ENCODE measurements around the gene ZNF695. TPM values are rescaled to one million over a fixed set of nuclear protein-coding genes. Genes with fewer than 3 reads are reported as not detected.

ZNF695 gene
- polyA plus RNA-seq, 1 of the 3 experiments (the other 2 are of a cell fraction) = 3.2 TPM

GRCh38 chr1:247047702-247048101, 39.8 kb upstream of the ZNF695 start:
- no peaks in the 10 kb centered on the region for H3K4me1 ChIP-seq (ENCODE audit: control insufficient read depth in 1 of 2, insufficient read depth in 2 of 2, low read depth in 1 of 2, low read length in 1 of 2)
- H4K20me1 ChIP-seq (ENCODE audit: insufficient read depth) = no peaks in the 10 kb centered on the region
- no peaks in the 10 kb centered on the region for H3K36me3 ChIP-seq (replicated peaks in 1 of 2; ENCODE audit: control insufficient read depth in 1 of 2, insufficient read depth in 2 of 2, low read length in 1 of 2)
- peaks cover 6% of the 10 kb centered on the region; the same call in 1 of the 2 replicates for H3K9me3 ChIP-seq
- no peak overlapping the region for H3K27ac ChIP-seq (ENCODE audit: low read depth in 2 of 2, low read length in 1 of 2)
- no peaks in the 10 kb centered on the region for H3K9me2 ChIP-seq
- WGBS (ENCODE audit: low lambda C conversion rate) = 74% methylated on average over 2 of the region's 2 CpGs
- no peaks in the 10 kb centered on the region for H3F3A ChIP-seq (replicated peaks; ENCODE audit: insufficient read depth)
- peaks cover 4% of the 10 kb centered on the region; the same call in 1 of the 2 replicates for H3K79me2 ChIP-seq (ENCODE audit: insufficient read depth)
- no peak overlapping the region for H3K4me2 ChIP-seq
- CTCF ChIA-PET = no interaction called here
- no peak overlapping the region for H3K9ac ChIP-seq
- POLR2A ChIA-PET = no interaction called here
- no peaks in the 10 kb centered on the region for H3K27me3 ChIP-seq (ENCODE audit: insufficient read depth)
- TF ChIP-seq USF1 (IDR thresholded peaks at IDR 0.05; ENCODE audit: borderline replicate concordance, low read depth) (no peak), RXRA (IDR thresholded peaks at IDR 0.05; ENCODE audit: borderline replicate concordance, low read depth) (no peak), FOSL2 (IDR thresholded peaks at IDR 0.05; ENCODE audit: borderline replicate concordance, low read depth) (no peak), RFX5 (IDR thresholded peaks at IDR 0.05; ENCODE audit: low read length) (no peak)
- TF ChIP-seq, protein P1, sequence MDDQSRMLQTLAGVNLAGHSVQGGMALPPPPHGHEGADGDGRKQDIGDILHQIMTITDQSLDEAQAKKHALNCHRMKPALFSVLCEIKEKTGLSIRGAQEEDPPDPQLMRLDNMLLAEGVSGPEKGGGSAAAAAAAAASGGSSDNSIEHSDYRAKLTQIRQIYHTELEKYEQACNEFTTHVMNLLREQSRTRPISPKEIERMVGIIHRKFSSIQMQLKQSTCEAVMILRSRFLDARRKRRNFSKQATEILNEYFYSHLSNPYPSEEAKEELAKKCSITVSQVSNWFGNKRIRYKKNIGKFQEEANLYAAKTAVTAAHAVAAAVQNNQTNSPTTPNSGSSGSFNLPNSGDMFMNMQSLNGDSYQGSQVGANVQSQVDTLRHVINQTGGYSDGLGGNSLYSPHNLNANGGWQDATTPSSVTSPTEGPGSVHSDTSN (IDR thresholded peaks at IDR 0.05) = no peak
- no peak overlapping the region for H2AFZ ChIP-seq (ENCODE audit: low read depth)
- no peak for DNase-seq
- no peak overlapping the region for H3K4me3 ChIP-seq (ENCODE audit: low read depth in 2 of 2, low read length in 1 of 2)

- POLR2A ChIA-PET = no interaction called here
- TF ChIP-seq, protein P1 (IDR thresholded peaks at IDR 0.05) = no peak
- TF ChIP-seq YY1 (IDR thresholded peaks at IDR 0.05; ENCODE audit: low read depth) (no peak), SIN3A (IDR thresholded peaks at IDR 0.05; ENCODE audit: borderline replicate concordance, low read depth, low read length) (no peak)
- DNase-seq = no peak
- peaks cover 6% of the 10 kb centered on the region; the same call in 1 of the 2 replicates for H3K9me3 ChIP-seq
- H3K4me1 ChIP-seq (ENCODE audit: control insufficient read depth in 1 of 2, insufficient read depth in 2 of 2, low read depth in 1 of 2, low read length in 1 of 2) = no peaks in the 10 kb centered on the region
- no peak overlapping the region for H3K9ac ChIP-seq
- H3K27me3 ChIP-seq (ENCODE audit: insufficient read depth) = no peaks in the 10 kb centered on the region
- H3K36me3 ChIP-seq (replicated peaks in 1 of 2; ENCODE audit: control insufficient read depth in 1 of 2, insufficient read depth in 2 of 2, low read length in 1 of 2) = no peaks in the 10 kb centered on the region
- WGBS (ENCODE audit: low lambda C conversion rate) = 85% methylated on average over 2 of the region's 2 CpGs
- no peak overlapping the region for H2AFZ ChIP-seq (ENCODE audit: low read depth)
- no peak overlapping the region; a peak in 1 of 4 replicates for H3K4me3 ChIP-seq (ENCODE audit: low read depth in 2 of 2, low read length in 1 of 2)
- H4K20me1 ChIP-seq (ENCODE audit: insufficient read depth) = no peaks in the 10 kb centered on the region
- CTCF ChIA-PET = no interaction called here
- H3F3A ChIP-seq (replicated peaks; ENCODE audit: insufficient read depth) = no peaks in the 10 kb centered on the region
- H3K4me2 ChIP-seq = no peak overlapping the region
- peaks cover 5% of the 10 kb centered on the region; the same call in 1 of the 2 replicates for H3K79me2 ChIP-seq (ENCODE audit: insufficient read depth)
- no peak overlapping the region for H3K27ac ChIP-seq (ENCODE audit: low read depth in 2 of 2, low read length in 1 of 2)
- no peaks in the 10 kb centered on the region for H3K9me2 ChIP-seq
Observed at GRCh38 chr1:247047260-247047659, 39.4 kb upstream of the ZNF695 start.

DNA sequence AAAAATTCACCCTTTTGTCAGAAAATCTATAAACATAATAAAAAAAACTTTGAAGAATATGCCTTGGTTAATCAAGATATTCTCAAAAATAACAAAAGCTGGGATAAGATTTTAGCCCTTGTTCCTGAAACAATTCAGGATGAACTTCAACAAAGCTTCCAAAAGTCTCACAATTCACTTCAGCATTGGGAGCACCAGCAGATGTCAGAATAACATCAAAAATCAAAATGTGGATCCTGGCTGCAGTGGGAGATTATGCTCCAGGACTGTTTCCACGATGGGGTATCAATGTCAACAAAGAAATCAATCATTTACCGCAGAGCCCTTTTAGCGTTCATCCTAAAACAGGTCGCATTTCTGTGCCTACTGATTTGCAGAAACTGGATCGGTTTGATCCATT, 35.5 kb upstream of the ZNF695 start:
- H4K20me1 ChIP-seq (ENCODE audit: insufficient read depth) = no peaks in the 10 kb centered on the region
- whole genome bisulfite sequencing (ENCODE audit: low lambda C conversion rate) = 78% methylated on average over 5 of the region's 5 CpGs
- no peak for DNase-seq
- no peaks in the 10 kb centered on the region for H3K27me3 ChIP-seq (ENCODE audit: insufficient read depth)
- no peak overlapping the region for H3K4me3 ChIP-seq (ENCODE audit: low read depth in 2 of 2, low read length in 1 of 2)
- H3K36me3 ChIP-seq (replicated peaks in 1 of 2; ENCODE audit: control insufficient read depth in 1 of 2, insufficient read depth in 2 of 2, low read length in 1 of 2) = peaks cover 3 to 8% of the 10 kb centered on the region in 2 experiments
- H3K27ac ChIP-seq (ENCODE audit: low read depth in 2 of 2, low read length in 1 of 2) = no peak overlapping the region
- H3F3A ChIP-seq (replicated peaks; ENCODE audit: insufficient read depth) = no peaks in the 10 kb centered on the region
- peaks cover 5% of the 10 kb centered on the region; the same call in 1 of the 2 replicates for H3K79me2 ChIP-seq (ENCODE audit: insufficient read depth)
- H3K4me1 ChIP-seq (ENCODE audit: control insufficient read depth in 1 of 2, insufficient read depth in 2 of 2, low read depth in 1 of 2, low read length in 1 of 2) = no peaks in the 10 kb centered on the region
- H2AFZ ChIP-seq (ENCODE audit: low read depth) = no peak overlapping the region
- H3K9me2 ChIP-seq = no peaks in the 10 kb centered on the region
- CTCF ChIA-PET = no interaction called here
- H3K9ac ChIP-seq = no peak overlapping the region
- no peak overlapping the region for H3K4me2 ChIP-seq
- POLR2A ChIA-PET = no interaction called here
- H3K9me3 ChIP-seq = peaks cover 8% of the 10 kb centered on the region
- no peak for TF ChIP-seq GABPA (IDR thresholded peaks at IDR 0.05; ENCODE audit: low read depth)
- TF ChIP-seq JUND (IDR thresholded peaks at IDR 0.05) = no peak
- TF ChIP-seq, protein P2, sequence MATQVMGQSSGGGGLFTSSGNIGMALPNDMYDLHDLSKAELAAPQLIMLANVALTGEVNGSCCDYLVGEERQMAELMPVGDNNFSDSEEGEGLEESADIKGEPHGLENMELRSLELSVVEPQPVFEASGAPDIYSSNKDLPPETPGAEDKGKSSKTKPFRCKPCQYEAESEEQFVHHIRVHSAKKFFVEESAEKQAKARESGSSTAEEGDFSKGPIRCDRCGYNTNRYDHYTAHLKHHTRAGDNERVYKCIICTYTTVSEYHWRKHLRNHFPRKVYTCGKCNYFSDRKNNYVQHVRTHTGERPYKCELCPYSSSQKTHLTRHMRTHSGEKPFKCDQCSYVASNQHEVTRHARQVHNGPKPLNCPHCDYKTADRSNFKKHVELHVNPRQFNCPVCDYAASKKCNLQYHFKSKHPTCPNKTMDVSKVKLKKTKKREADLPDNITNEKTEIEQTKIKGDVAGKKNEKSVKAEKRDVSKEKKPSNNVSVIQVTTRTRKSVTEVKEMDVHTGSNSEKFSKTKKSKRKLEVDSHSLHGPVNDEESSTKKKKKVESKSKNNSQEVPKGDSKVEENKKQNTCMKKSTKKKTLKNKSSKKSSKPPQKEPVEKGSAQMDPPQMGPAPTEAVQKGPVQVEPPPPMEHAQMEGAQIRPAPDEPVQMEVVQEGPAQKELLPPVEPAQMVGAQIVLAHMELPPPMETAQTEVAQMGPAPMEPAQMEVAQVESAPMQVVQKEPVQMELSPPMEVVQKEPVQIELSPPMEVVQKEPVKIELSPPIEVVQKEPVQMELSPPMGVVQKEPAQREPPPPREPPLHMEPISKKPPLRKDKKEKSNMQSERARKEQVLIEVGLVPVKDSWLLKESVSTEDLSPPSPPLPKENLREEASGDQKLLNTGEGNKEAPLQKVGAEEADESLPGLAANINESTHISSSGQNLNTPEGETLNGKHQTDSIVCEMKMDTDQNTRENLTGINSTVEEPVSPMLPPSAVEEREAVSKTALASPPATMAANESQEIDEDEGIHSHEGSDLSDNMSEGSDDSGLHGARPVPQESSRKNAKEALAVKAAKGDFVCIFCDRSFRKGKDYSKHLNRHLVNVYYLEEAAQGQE (IDR thresholded peaks at IDR 0.05; ENCODE audit: low read depth, low read length) = no peak
- no peak for TF ChIP-seq TCF12 (IDR thresholded peaks at IDR 0.05)
- TF ChIP-seq, protein P1 (IDR thresholded peaks at IDR 0.05) = no peak
- TF ChIP-seq USF2 (IDR thresholded peaks at IDR 0.05; ENCODE audit: borderline replicate concordance, low read depth, low read length) = no peak
- TF ChIP-seq FOSL2 (IDR thresholded peaks at IDR 0.05; ENCODE audit: borderline replicate concordance, low read depth) = no peak
